ENCODE data around the gene RNU2-1.

DNA sequence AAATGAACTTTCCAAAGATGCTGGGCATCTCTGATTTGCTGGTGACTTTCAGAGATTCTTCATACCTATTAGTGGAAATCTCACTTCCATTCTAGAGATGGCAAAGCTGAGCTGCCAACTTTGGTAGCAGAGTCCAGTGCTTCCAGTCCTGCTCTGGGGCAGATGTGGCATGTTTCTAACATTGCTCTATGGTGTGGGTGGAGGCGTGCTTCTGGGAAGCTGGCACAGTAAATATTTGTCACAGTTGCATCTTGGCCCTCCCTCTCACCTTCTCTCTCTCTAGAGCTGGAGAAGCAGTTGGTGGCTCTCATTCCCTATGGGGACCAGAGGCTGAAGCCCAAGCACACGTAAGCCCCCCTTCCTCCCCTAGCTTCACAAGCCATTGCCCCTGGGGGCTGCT lies 20.2 kb downstream of the RNU2-1 start:
- TF ChIP-seq CTCF (conservative IDR thresholded peaks at IDR 0.05) (no peak), ZFX (IDR thresholded peaks at IDR 0.05) (no peak)

Measured in C4-2B (cell line).